GM21526 (cell line): ENCODE measurements around the gene LRFN3.
"Not testable (repeated sequence)": the region's sequence is repeated elsewhere in the genome, so short reads cannot be mapped to it uniquely, and the experiment has no call there.

Experiments
- ATAC-seq: cut with Tn5 transposase; IDR thresholded peaks from one replicate; pipeline ENCODE4 v1.9.1; 2021; ENCODE audit warnings: moderate library complexity; ENCODE audit not compliant: unreplicated experiment, low FRiP score

LRFN3 gene

GRCh38 chr19:35938282-35939224 lies 2.4 kb downstream of the LRFN3 start:
- no peak for ATAC-seq

- no peak for ATAC-seq
Measured at GRCh38 chr19:35939307-35940077, 3.3 kb downstream of the LRFN3 start.

GRCh38 chr19:35940078-35940775 lies 4.1 kb downstream of the LRFN3 start:
- no peak for ATAC-seq

GRCh38 chr19:35940839-35941238 lies 4.7 kb downstream of the LRFN3 start:
- no peak for ATAC-seq

GRCh38 chr19:35942235-35942634 lies 6.1 kb downstream of the LRFN3 start:
- ATAC-seq: no peak

- ATAC-seq: no peak
Measured at GRCh38 chr19:35943321-35944301, 7.4 kb downstream of the LRFN3 start.

- no peak for ATAC-seq
Measured at GRCh38 chr19:35944556-35944955, 8.4 kb downstream of the LRFN3 start.

GRCh38 chr19:35945121-35945790 lies 9.1 kb downstream of the LRFN3 start:
- no peak for ATAC-seq

- no peak for ATAC-seq
Measured at GRCh38 chr19:35946203-35946602, 10.0 kb downstream of the LRFN3 start.

- no peak for ATAC-seq
Measured at GRCh38 chr19:35949131-35949530, 13.0 kb downstream of the LRFN3 start.

GRCh38 chr19:35955881-35956634 lies 19.9 kb downstream of the LRFN3 start:
- ATAC-seq: no peak

- ATAC-seq: not testable (repeated sequence)
Measured at GRCh38 chr19:35957411-35957810, 21.2 kb downstream of the LRFN3 start.

- ATAC-seq: no peak
Measured at GRCh38 chr19:35958660-35959039, 22.5 kb downstream of the LRFN3 start.

- ATAC-seq: no peak
Measured at GRCh38 chr19:35959040-35959967, 23.1 kb downstream of the LRFN3 start.

GRCh38 chr19:35959968-35960320 lies 23.8 kb downstream of the LRFN3 start:
- ATAC-seq: no peak

GRCh38 chr19:35960432-35960972 lies 24.3 kb downstream of the LRFN3 start:
- no peak for ATAC-seq

GRCh38 chr19:35963514-35963913 lies 27.3 kb downstream of the LRFN3 start:
- no peak for ATAC-seq
